Astrocyte (in vitro differentiated cells and primary cell): ENCODE measurements around the gene ADCK1. TPM values are rescaled to one million over a fixed set of nuclear protein-coding genes. Genes with fewer than 3 reads are reported as not detected.

Experiments used
- DNase-seq: peaks from one replicate; pipeline ENCODE4 v3.0.0-alpha.2; 2010; ENCODE audit warnings: low read depth
- FAIRE-seq: peaks from 2 replicates; lab custom pipeline; 2011; peaks lifted over from hg19 to GRCh38; lab: Jason Lieb, UNC
- H2AFZ ChIP-seq: 2 replicates; pipeline ENCODE4 v1.6.0; 2012; ENCODE audit warnings: low read depth, low read length, inconsistent platforms
- H3K27ac ChIP-seq: 2 replicates; pipeline ENCODE4 v1.5.1; 2011; ENCODE audit warnings: low read depth, low read length, inconsistent platforms
- H3K27me3 ChIP-seq: 2 replicates; pipeline ENCODE4 v1.6.0; 2011; ENCODE audit warnings: low read length, inconsistent platforms; ENCODE audit not compliant: insufficient read depth
- H3K36me3 ChIP-seq: 2 replicates; pipeline ENCODE4 v1.5.1; 2011; ENCODE audit warnings: low read length, inconsistent platforms; ENCODE audit not compliant: insufficient read depth
- H3K4me1 ChIP-seq: 2 replicates; pipeline ENCODE4 v1.5.1; 2011; ENCODE audit warnings: low read length, inconsistent platforms; ENCODE audit not compliant: insufficient read depth
- H3K4me2 ChIP-seq: 2 replicates; pipeline ENCODE4 v1.6.0; 2012; ENCODE audit warnings: low read length, inconsistent platforms
- H3K4me3 ChIP-seq: 2 replicates; pipeline ENCODE4 v1.5.1; 2011; ENCODE audit warnings: low read depth, mild to moderate bottlenecking, low read length, inconsistent platforms; ENCODE audit not compliant: insufficient read depth
- H3K79me2 ChIP-seq: 2 replicates; pipeline ENCODE4 v1.6.0; 2012; ENCODE audit warnings: mild to moderate bottlenecking, low read length, inconsistent platforms; ENCODE audit not compliant: insufficient read depth
- H3K9ac ChIP-seq: 2 replicates; pipeline ENCODE4 v1.6.0; 2012; ENCODE audit warnings: mild to moderate bottlenecking, low read length, inconsistent platforms
- H3K9me3 ChIP-seq: 2 replicates; pipeline ENCODE4 v1.5.1; 2012; ENCODE audit warnings: low read depth, mild to moderate bottlenecking, low read length, inconsistent platforms; ENCODE audit not compliant: insufficient read depth
- H4K20me1 ChIP-seq: 2 replicates; pipeline ENCODE4 v1.6.0; 2012; ENCODE audit warnings: low read length, inconsistent platforms; ENCODE audit not compliant: insufficient read depth
- H3K27ac Mint-ChIP-seq: one replicate; pipeline ENCODE4 v1.8.0; 2021; ENCODE audit warnings: mild to moderate bottlenecking, mixed read lengths; ENCODE audit not compliant: unreplicated experiment
- H3K27me3 Mint-ChIP-seq: one replicate; pipeline ENCODE4 v1.8.0; 2021; ENCODE audit warnings: low read depth, mixed read lengths; ENCODE audit not compliant: unreplicated experiment
- H3K36me3 Mint-ChIP-seq: one replicate; pipeline ENCODE4 v1.8.0; 2021; ENCODE audit warnings: low read depth, mixed read lengths; ENCODE audit not compliant: unreplicated experiment
- H3K4me1 Mint-ChIP-seq: one replicate; pipeline ENCODE4 v1.8.0; 2021; ENCODE audit warnings: low read depth, mixed read lengths; ENCODE audit not compliant: unreplicated experiment
- H3K4me3 Mint-ChIP-seq: one replicate; pipeline ENCODE4 v1.8.0; 2021; ENCODE audit warnings: mild to moderate bottlenecking, moderate library complexity, mixed read lengths; ENCODE audit not compliant: unreplicated experiment
- H3K9me3 Mint-ChIP-seq: one replicate; pipeline ENCODE4 v1.8.0; 2021; ENCODE audit warnings: mild to moderate bottlenecking, mixed read lengths; ENCODE audit not compliant: unreplicated experiment
- CTCF ChIP-seq: IDR thresholded peaks from 2 replicates; pipeline ENCODE4 v1.5.1; 2011; ENCODE audit warnings: low read depth, mild to moderate bottlenecking, inconsistent platforms, low read length, moderate library complexity; ENCODE audit not compliant: insufficient read depth
- EZH2 ChIP-seq: IDR thresholded peaks from 2 replicates; pipeline ENCODE4 v1.6.1; 2012; ENCODE audit warnings: mild to moderate bottlenecking, low read length, inconsistent platforms; ENCODE audit not compliant: insufficient read depth
- total RNA-seq: library from RNA; stranded (reverse); gene quantifications from 2 replicates; pipeline ENCODE4 v1.2.1, GENCODE V29; 2021

Gene ADCK1
- total RNA-seq, 1 donor from 2014 or later = 5.8 TPM

GRCh38 chr14:77889971-77890442 is 90.1 kb downstream of the ADCK1 start:
- peak; percentile 92 for DNase-seq
- peak; percentile 34 for FAIRE-seq
- no peak overlapping the region for H3K4me3 ChIP-seq

DNA sequence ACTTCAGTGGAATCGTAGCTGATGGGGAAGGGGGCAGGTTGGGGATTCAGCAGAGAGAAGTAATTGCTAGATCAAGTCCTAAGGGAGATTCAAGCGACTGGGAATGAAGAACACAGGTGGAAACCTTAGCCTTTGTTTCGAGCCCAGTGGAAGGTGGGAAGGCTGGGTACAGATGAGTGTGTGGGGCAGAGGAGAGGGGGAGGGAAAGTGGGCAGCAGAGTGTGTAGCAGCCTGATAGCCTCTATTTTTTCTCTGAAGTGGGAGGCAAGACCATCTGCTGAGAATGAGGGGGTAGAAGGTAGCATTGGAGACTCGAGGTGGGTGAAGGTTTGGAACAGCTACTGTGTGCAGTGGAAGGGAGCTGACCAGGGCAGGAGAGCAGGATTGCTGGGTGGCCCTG is 91.0 kb downstream of the ADCK1 start:
- Histone ChIP-seq H3K36me3 (no peaks in the 10 kb centered on the region), H4K20me1 (no peaks in the 10 kb centered on the region), H3K27ac (no peak overlapping the region), H3K9me3 (peaks cover 4% of the 10 kb centered on the region), H3K4me3 (no peak overlapping the region), H3K9ac (no peak overlapping the region), H3K79me2 (no peaks in the 10 kb centered on the region), H3K27me3 (no peaks in the 10 kb centered on the region), H2AFZ (no peak overlapping the region), H3K4me1 (peaks cover 4% of the 10 kb centered on the region), H3K4me2 (no peak overlapping the region)
- Mint-ChIP-seq H3K36me3 (peaks cover 24% of the 10 kb centered on the region), H3K4me1 (no peaks in the 10 kb centered on the region), H3K9me3 (peaks cover 10% of the 10 kb centered on the region), H3K4me3 (peak overlapping the region; percentile 9), H3K27me3 (no peaks in the 10 kb centered on the region), H3K27ac (no peak overlapping the region)
- DNase-seq (no peak), FAIRE-seq (no peak)
- no peak for TF ChIP-seq CTCF
- no peak for TF ChIP-seq EZH2

More at GRCh38 chr14:77889971-77890442, 90.1 kb downstream of the ADCK1 start:
- TF ChIP-seq CTCF (no peak), EZH2 (no peak)
- H3K4me1 Mint-ChIP-seq = no peaks in the 10 kb centered on the region
- Histone ChIP-seq H3K9me3 (peaks cover 4% of the 10 kb centered on the region), H3K79me2 (no peaks in the 10 kb centered on the region), H3K9ac (no peak overlapping the region), H3K27me3 (no peaks in the 10 kb centered on the region), H2AFZ (no peak overlapping the region), H4K20me1 (no peaks in the 10 kb centered on the region), H3K4me2 (peak overlapping the region; percentile 33), H3K36me3 (no peaks in the 10 kb centered on the region), H3K4me1 (peaks cover 4% of the 10 kb centered on the region), H3K27ac (peak overlapping the region; percentile 45)
- H3K9me3 Mint-ChIP-seq = peaks cover 10% of the 10 kb centered on the region
- H3K4me3 Mint-ChIP-seq = no peak overlapping the region
- H3K27me3 Mint-ChIP-seq = no peaks in the 10 kb centered on the region
- H3K27ac Mint-ChIP-seq = no peak overlapping the region
- H3K36me3 Mint-ChIP-seq = peaks cover 24% of the 10 kb centered on the region

- no peak overlapping the region for H3K4me2 ChIP-seq
- H3K79me2 ChIP-seq = no peaks in the 10 kb centered on the region
- no peaks in the 10 kb centered on the region for H3K4me1 Mint-ChIP-seq
- H3K27ac ChIP-seq = no peak overlapping the region
- H3K4me3 Mint-ChIP-seq = no peak overlapping the region
- H3K4me1 ChIP-seq = peaks cover 4% of the 10 kb centered on the region
- FAIRE-seq (no peak), DNase-seq (peak; percentile 69)
- H3K9me3 Mint-ChIP-seq = peaks cover 10% of the 10 kb centered on the region
- peaks cover 23% of the 10 kb centered on the region for H3K36me3 Mint-ChIP-seq
- no peaks in the 10 kb centered on the region for H3K36me3 ChIP-seq
- no peak overlapping the region for H3K4me3 ChIP-seq
- no peak overlapping the region for H3K27ac Mint-ChIP-seq
- no peak overlapping the region for H3K9ac ChIP-seq
- no peaks in the 10 kb centered on the region for H3K27me3 ChIP-seq
- H3K9me3 ChIP-seq = peaks cover 4% of the 10 kb centered on the region
- no peak overlapping the region for H2AFZ ChIP-seq
- TF ChIP-seq CTCF (no peak), EZH2 (no peak)
- no peaks in the 10 kb centered on the region for H3K27me3 Mint-ChIP-seq
- no peaks in the 10 kb centered on the region for H4K20me1 ChIP-seq
These were observed 92.5 kb downstream of the ADCK1 start for GRCh38 chr14:77892381-77892871.
